Measurements from ENCODE around the gene RNF175. TPM values are rescaled to one million over a fixed set of nuclear protein-coding genes. Genes with fewer than 3 reads are reported as not detected.

Gene RNF175
- 0.28 TPM in 1 of 2 replicates, not detected in the other for total RNA-seq

DNA sequence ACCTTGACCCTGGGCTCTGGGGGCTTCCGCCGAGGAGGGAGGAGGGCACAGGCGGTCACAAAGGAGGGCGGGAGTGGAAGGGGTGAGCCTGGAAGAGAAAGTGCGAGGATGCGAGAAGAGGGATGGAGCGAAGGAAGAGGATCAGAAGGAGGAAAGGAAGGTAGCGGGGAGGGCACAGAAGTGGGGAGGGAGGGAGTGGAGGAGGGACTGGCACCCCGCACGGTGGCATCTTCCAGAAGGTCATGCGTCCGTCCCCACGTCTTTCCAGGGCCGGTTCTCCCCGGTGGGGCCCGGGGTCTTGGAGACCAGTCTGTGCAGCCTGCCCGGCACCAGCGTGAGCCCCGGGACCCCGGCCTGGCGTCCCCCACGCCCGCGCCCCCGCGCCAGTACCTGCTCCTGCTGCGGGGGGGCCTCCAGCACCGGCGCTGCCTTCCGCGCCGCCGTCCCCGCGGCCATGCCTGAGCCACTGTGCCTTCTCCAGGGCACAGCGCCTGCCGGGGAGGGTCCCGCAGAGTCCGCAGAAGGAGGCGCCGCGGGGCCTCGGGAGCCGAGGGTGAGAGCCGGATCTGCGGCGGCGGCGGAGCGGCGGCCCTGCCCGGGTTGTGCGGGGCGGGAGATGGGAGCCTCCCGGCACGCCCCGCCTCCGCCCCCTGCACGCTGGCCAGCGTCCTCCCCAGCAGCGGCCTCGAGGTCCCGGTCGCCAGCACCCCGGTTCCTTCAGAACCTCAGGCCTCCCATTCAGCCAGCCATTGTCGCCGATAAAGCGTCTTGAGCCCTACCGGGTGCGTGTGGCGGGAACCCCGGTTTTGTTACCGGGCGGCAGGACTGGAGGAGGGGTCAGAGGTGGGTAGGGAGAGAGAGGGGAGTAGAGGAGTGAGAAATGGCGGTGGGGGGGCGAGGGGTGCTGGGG is at the start of gene RNF175:
Gene RNF175, minus strand, starts transcription at position 618 of the 910 bp plus-strand sequence. Its CDS starts 162 bp downstream, at position 456.

GRCh38 chr4:153788413-153789276 is 28.8 kb upstream of the RNF175 start, which contains the start of gene SFRP2:
Gene SFRP2 (minus strand): TSS chr4:153789083. CDS start chr4:153788835, 248 bp downstream.

GRCh38 chr4:153684182-153684970 is 75.4 kb downstream of the RNF175 start, which contains the start of gene TLR2:
Gene TLR2 (plus strand): TSS chr4:153684280. CDS start chr4:153702908, 18,628 bp downstream.

Other genes starting within 250 kb of the RNF175 start
- gene TLR2, start 75.7 kb downstream of the RNF175 start, total RNA-seq = 0.55 TPM in 1 of 2 replicates, not detected in the other
- gene SFRP2, start 29.1 kb upstream of the RNF175 start, total RNA-seq = not detected in 2 replicates